MM.1S (cell line): ENCODE results near the gene SNX19.

ENCODE experiments used
- EZH2 ChIP-seq: fragments of 300-600 bp; sonication (generic); optimal IDR thresholded peaks from 2 replicates; pipeline ENCODE3; 2017; ENCODE audit warnings: low read depth, mild to moderate bottlenecking, antibody characterized with exemption, low read length, mixed read lengths
- EZH2phosphoT487 ChIP-seq: fragments of 300-600 bp; sonication (generic); IDR thresholded peaks from 2 replicates; pipeline ENCODE4 v1.6.1; 2018; ENCODE audit warnings: antibody characterized with exemption, low read length

- TF ChIP-seq EZH2 (no peak), EZH2phosphoT487 (no peak)
Measured at GRCh38 chr11:130861283-130861682, 55.0 kb downstream of the SNX19 start.
